SH-SY5Y (cell line): ENCODE data around the gene MC1R.

Source experiments
- GATA2 ChIP-seq: IDR thresholded peaks from 2 replicates; pipeline ENCODE4 v1.6.1; 2011; ENCODE audit warnings: mild to moderate bottlenecking, low read depth, low read length
- GATA3 ChIP-seq: IDR thresholded peaks from 2 replicates; pipeline ENCODE4 v1.6.1; 2011; ENCODE audit warnings: low read depth, mild to moderate bottlenecking, low read length, moderate library complexity

DNA sequence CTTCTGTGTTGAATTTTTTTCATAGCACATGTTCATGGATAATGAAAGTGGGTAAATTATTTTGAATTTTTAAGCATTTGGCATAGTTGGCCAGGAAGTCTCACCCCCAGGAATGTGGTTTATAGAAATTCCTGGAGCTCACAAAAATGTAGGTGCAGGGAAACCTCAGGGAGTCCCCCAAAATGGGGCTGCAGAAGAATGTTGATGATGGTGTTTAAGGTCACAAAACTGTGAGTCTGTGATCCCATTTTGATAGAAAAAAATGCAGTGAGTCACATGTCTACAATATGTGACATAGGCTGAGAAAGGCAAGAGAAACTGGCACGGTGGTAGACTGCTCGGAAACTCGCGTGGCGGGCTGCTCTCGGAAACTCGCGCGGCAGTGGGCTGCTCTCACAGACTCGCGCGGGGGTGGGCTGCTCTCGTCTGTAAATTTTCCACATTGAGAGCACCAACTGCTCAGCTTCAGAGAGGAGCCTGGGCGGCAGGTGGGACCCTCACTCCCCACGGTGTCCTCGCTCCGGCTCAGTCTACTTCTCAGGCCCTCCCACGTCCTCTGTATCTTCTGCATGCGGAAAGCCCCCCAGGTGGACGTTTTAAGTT, 18.7 kb upstream of the MC1R start:
- TF ChIP-seq GATA2 = no peak
- no peak for TF ChIP-seq GATA3
